GM18502 (cell line): ENCODE data around the gene CPB1.

Source experiments
- ATAC-seq: cut with Tn5 transposase; IDR thresholded peaks from one replicate; pipeline ENCODE4 v1.9.1; 2021; ENCODE audit warnings: mild to moderate bottlenecking; ENCODE audit not compliant: unreplicated experiment, poor library complexity

Gene CPB1

DNA sequence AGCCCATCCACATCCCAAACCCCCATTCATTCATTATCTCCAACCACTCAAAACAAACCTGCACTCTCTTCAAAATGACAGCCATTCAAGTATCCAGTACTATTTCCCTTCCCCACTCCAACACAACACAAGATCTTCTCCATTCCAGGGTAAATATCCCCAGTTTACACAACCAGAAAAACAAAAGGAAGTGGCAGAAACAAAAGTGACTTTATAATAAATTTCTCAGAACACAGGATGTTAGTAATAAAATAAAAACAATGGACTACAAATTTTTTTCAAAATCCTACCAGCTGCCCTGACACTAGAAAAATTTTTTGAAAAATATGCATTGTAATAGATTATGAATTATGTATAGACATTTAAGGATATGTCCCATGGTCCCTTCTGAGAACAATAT, 51.6 kb downstream of the CPB1 start:
- no peak for ATAC-seq

DNA sequence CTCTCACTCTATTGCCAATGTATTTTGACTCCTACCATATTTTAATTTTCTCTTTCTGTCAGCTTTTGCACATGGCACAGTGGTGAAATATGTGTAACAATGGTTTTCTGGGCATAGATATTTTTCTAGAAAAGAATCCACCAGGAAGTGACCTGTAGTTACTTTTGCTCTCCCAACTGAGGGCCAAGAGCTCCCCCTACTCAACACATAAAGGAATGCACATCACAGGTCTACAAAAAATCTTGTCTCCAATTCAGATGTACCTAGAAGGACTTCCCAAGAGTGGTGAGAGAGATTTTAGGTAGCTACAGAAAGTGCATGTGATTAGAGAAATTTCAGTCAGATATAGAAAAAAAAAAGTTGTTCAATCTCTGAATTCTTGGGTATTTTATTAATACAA, 53.1 kb downstream of the CPB1 start:
- ATAC-seq: peak; percentile 57

GRCh38 chr3:148881286-148881685, 53.7 kb downstream of the CPB1 start:
- ATAC-seq: no peak

- ATAC-seq: no peak
Observed at GRCh38 chr3:148882288-148882687, 54.7 kb downstream of the CPB1 start.

GRCh38 chr3:148883163-148883562, 55.6 kb downstream of the CPB1 start:
- no peak for ATAC-seq

- no peak for ATAC-seq
Observed at GRCh38 chr3:148884261-148884660, 56.6 kb downstream of the CPB1 start.

DNA sequence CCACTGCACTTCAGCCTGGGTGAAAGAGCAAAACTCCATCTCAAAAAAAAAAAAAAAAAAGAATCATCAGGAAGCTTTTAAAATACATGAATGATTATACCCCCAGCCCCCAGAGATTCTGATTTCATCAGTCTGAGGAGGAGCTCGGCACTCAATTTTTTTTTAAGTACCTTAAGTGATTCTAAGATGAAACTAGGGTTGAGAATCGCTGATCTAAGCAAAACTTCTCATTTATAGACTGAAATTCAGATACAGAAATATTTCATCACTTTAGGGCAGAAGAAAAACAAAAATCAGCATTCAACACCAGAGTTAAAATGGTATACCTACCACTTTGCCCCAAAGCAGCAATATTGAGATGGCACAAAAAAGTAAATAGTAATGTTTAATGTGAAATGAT, 62.2 kb downstream of the CPB1 start:
- ATAC-seq: no peak

GRCh38 chr3:148896062-148896461, 68.5 kb downstream of the CPB1 start:
- no peak for ATAC-seq

GRCh38 chr3:148901987-148902791, 74.6 kb downstream of the CPB1 start:
- no peak for ATAC-seq

GRCh38 chr3:148903022-148903442, 75.4 kb downstream of the CPB1 start:
- ATAC-seq: no peak

GRCh38 chr3:148903941-148904340, 76.3 kb downstream of the CPB1 start:
- ATAC-seq: no peak

DNA sequence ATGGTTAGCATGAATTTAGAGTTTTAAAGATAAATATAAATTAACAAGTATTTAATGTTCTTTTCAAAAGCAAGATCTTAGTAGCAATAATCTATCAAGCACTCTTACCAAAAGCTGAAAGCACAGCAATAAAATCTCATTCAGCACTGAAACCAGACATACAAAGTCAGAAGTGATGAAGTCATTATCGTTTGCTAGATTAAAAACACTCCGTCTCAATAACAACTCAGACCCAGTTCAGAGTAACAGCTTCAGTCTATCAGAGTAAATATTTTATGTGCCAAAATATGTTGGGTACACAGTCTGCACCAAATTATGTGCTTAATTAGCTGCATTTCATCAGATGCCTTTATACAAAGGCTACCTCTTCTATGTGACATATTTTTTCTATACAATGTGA, 79.1 kb downstream of the CPB1 start:
- ATAC-seq: no peak
